Measurements from ENCODE around the gene GIT1. TPM values are rescaled to one million over a fixed set of nuclear protein-coding genes. Genes with fewer than 3 reads are reported as not detected.

The GIT1 gene
- total RNA-seq, 1 experiment from 2014 or later, result 24.2 TPM

GRCh38 chr17:29619251-29619650 lies 29.8 kb upstream of the GIT1 start:
- TF ChIP-seq EZH2phosphoT487 (IDR thresholded peaks at IDR 0.05; ENCODE audit: borderline replicate concordance, low read length) (no peak), EZH2 (IDR thresholded peaks at IDR 0.05; ENCODE audit: low read length, unreplicated experiment) (no peak), CTCF (conservative IDR thresholded peaks at IDR 0.05; ENCODE audit: low read depth, low read length) (0 out of 2 replicates have a peak, but pooled peaks have one; percentile 21)
- ChIA-PET CTCF (interaction anchor here (0.6 to 1.6 kb wide), 2 partner anchors 20 to 46 kb away, joined by 4 read pairs; no protein-coding TSS in a partner anchor), POLR2A (ENCODE audit: unreplicated experiment) (no interaction called here)
- no TSS peak for BruUV-seq (replicated peaks)
- Histone ChIP-seq H2AFZ (ENCODE audit: low read length) (no peak overlapping the region), H3K4me3 (ENCODE audit: low read length) (no peak overlapping the region), H3F3A (ENCODE audit: low read length, unreplicated experiment) (no peaks in the 10 kb centered on the region), H3K9me3 (ENCODE audit: low read length) (no peaks in the 10 kb centered on the region), H3K9ac (ENCODE audit: low read length) (no peak overlapping the region), H3K4me1 (ENCODE audit: insufficient read depth, low read length) (peaks cover 32% of the 10 kb centered on the region), H3K27me3 (ENCODE audit: low read length) (no peaks in the 10 kb centered on the region), H3K27ac (ENCODE audit: low read length) (no peak overlapping the region), H3K4me2 (ENCODE audit: low read length) (no peak overlapping the region), H3K36me3 (ENCODE audit: low read depth, low read length) (no peaks in the 10 kb centered on the region), H4K20me1 (ENCODE audit: low read length) (no peaks in the 10 kb centered on the region), H3K9me2 (replicated peaks; ENCODE audit: low read length) (no peaks in the 10 kb centered on the region), H3K79me2 (ENCODE audit: low read length) (no peaks in the 10 kb centered on the region)
- DNase-seq (no peak), ATAC-seq (no peak)
- intact Hi-C loops (cut with micrococcal nuclease), result loop anchor here (2.0 kb wide), 1 partner anchor 38 kb away; no protein-coding TSS in a partner anchor

- intact Hi-C loops (cut with micrococcal nuclease), result loop anchor here (2.0 kb wide), 1 partner anchor 38 kb away; no protein-coding TSS in a partner anchor
- Histone ChIP-seq H2AFZ (ENCODE audit: low read length) (peak overlapping the region; percentile 93), H3K4me2 (ENCODE audit: low read length) (peak overlapping the region; percentile 82), H4K20me1 (ENCODE audit: low read length) (no peaks in the 10 kb centered on the region), H3K9me2 (replicated peaks; ENCODE audit: low read length) (no peaks in the 10 kb centered on the region), H3K79me2 (ENCODE audit: low read length) (no peaks in the 10 kb centered on the region), H3K9me3 (ENCODE audit: low read length) (no peaks in the 10 kb centered on the region), H3K4me3 (ENCODE audit: low read length) (peak overlapping the region; percentile 66), H3K36me3 (ENCODE audit: low read depth, low read length) (no peaks in the 10 kb centered on the region), H3K9ac (ENCODE audit: low read length) (0 out of 2 replicates have a peak overlapping the region, but pooled peaks have one; percentile 67), H3K27ac (ENCODE audit: low read length) (no peak overlapping the region), H3K4me1 (ENCODE audit: insufficient read depth, low read length) (peaks cover 26% of the 10 kb centered on the region), H3K27me3 (ENCODE audit: low read length) (no peaks in the 10 kb centered on the region), H3F3A (ENCODE audit: low read length, unreplicated experiment) (no peaks in the 10 kb centered on the region)
- TF ChIP-seq CTCF (conservative IDR thresholded peaks at IDR 0.05; ENCODE audit: low read depth, low read length) (peak; percentile 7), EZH2 (IDR thresholded peaks at IDR 0.05; ENCODE audit: low read length, unreplicated experiment) (no peak)
- ATAC-seq (no peak), DNase-seq (no peak)
- no TSS peak for BruUV-seq (replicated peaks)
- ChIA-PET CTCF (interaction anchor here (0.6 to 2.3 kb wide), 4 partner anchors 21 to 46 kb away, joined by 4 to 26 read pairs (median 8); partner anchors contain the start of gene ANKRD13B), POLR2A (ENCODE audit: unreplicated experiment) (no interaction called here)
These were observed 29.0 kb upstream of the GIT1 start for GRCh38 chr17:29618272-29619065.
